ENCODE results near the gene STAP1. TPM values are rescaled to one million over a fixed set of nuclear protein-coding genes. Genes with fewer than 3 reads are reported as not detected.
"Not testable (repeated sequence)": the region's sequence is repeated elsewhere in the genome, so short reads cannot be mapped to it uniquely, and the experiment has no call there.

Gene STAP1
- total RNA-seq, 4 donors from 2014 or later = 0.42 to 0.44 TPM; not detected in 2

- TF ChIP-seq CTCF (IDR thresholded peaks at IDR 0.05) = no peak
- TF ChIP-seq EP300 (IDR thresholded peaks at IDR 0.05) = no peak
- TF ChIP-seq POLR2A (IDR thresholded peaks at IDR 0.05) = no peak
- no peak for DNase-seq (ENCODE audit: low spot score in 2 of 2)
These were observed 56.6 kb downstream of the STAP1 start for GRCh38 chr4:67615119-67615518.

GRCh38 chr4:67616478-67616877, 58.0 kb downstream of the STAP1 start:
- no peak for TF ChIP-seq EP300 (IDR thresholded peaks at IDR 0.05)
- no peak for TF ChIP-seq CTCF (IDR thresholded peaks at IDR 0.05)
- Histone ChIP-seq H3K4me1 (no peaks in the 10 kb centered on the region), H3K36me3 (peaks cover 0 to 73% (median 0%) of the 10 kb centered on the region in 3 donors), H3K27me3 (no peaks in the 10 kb centered on the region), H3K4me3 (no peak overlapping the region), H3K27ac (no peak overlapping the region), H3K9me3 (peaks cover 0 to 6% (median 2%) of the 10 kb centered on the region in 4 donors)
- 63 to 76% methylated on average over 1 of the region's 1 CpG for WGBS, 2 donors
- no peak for DNase-seq (ENCODE audit: low spot score in 2 of 2)

More at GRCh38 chr4:67615119-67615518, 56.6 kb downstream of the STAP1 start:
- no peaks in the 10 kb centered on the region for H3K4me1 ChIP-seq
- peaks cover 0 to 13% (median 2%) of the 10 kb centered on the region in 4 donors for H3K9me3 ChIP-seq
- 95 to 96% methylated on average over 5 of the region's 5 CpGs for WGBS, 2 donors
- no peak overlapping the region for H3K27ac ChIP-seq
- H3K27me3 ChIP-seq = no peaks in the 10 kb centered on the region
- peaks cover 0 to 60% (median 0%) of the 10 kb centered on the region in 3 donors for H3K36me3 ChIP-seq
- no peak overlapping the region for H3K4me3 ChIP-seq

- TF ChIP-seq POLR2A (IDR thresholded peaks at IDR 0.05) = no peak
- no peak for TF ChIP-seq EP300 (IDR thresholded peaks at IDR 0.05)
- no peak for TF ChIP-seq CTCF (IDR thresholded peaks at IDR 0.05)
- no peaks in the 10 kb centered on the region for H3K4me1 ChIP-seq
- no peaks in the 10 kb centered on the region for H3K9me3 ChIP-seq
- no peak overlapping the region for H3K4me3 ChIP-seq
- no peak for DNase-seq (ENCODE audit: low spot score in 2 of 2)
- H3K36me3 ChIP-seq = peaks cover 0 to 76% (median 0%) of the 10 kb centered on the region in 3 donors
- no peak overlapping the region for H3K27ac ChIP-seq
- no peaks in the 10 kb centered on the region for H3K27me3 ChIP-seq
- 66 to 69% methylated on average over 3 of the region's 3 CpGs for WGBS, 2 donors
These were observed 66.4 kb downstream of the STAP1 start for GRCh38 chr4:67624939-67625338.

- no peaks in the 10 kb centered on the region for H3K27me3 ChIP-seq
- peaks cover 0 to 75% (median 0%) of the 10 kb centered on the region in 3 donors for H3K36me3 ChIP-seq
- TF ChIP-seq POLR2A (IDR thresholded peaks at IDR 0.05) = no peak
- H3K27ac ChIP-seq = no peak overlapping the region
- no peak for DNase-seq (ENCODE audit: low spot score in 2 of 2)
- WGBS, 2 donors = 86 to 88% methylated on average over 3 of the region's 3 CpGs
- H3K4me3 ChIP-seq = no peak overlapping the region
- H3K4me1 ChIP-seq = no peaks in the 10 kb centered on the region
- no peaks in the 10 kb centered on the region for H3K9me3 ChIP-seq
These were observed 74.0 kb downstream of the STAP1 start for GRCh38 chr4:67632492-67632891.

- TF ChIP-seq CTCF (IDR thresholded peaks at IDR 0.05) (no peak), POLR2A (IDR thresholded peaks at IDR 0.05) (no peak), EP300 (IDR thresholded peaks at IDR 0.05) (no peak)
- no peaks in the 10 kb centered on the region for H3K4me1 ChIP-seq
- H3K4me3 ChIP-seq = no peak overlapping the region
- H3K27ac ChIP-seq = no peak overlapping the region
- 76 to 95% methylated on average over 2 of the region's 2 CpGs for WGBS, 2 donors
- H3K27me3 ChIP-seq = no peaks in the 10 kb centered on the region
- no peak for DNase-seq (ENCODE audit: low spot score in 2 of 2)
- H3K36me3 ChIP-seq = peaks cover 0 to 74% (median 0%) of the 10 kb centered on the region in 3 donors
- no peaks in the 10 kb centered on the region for H3K9me3 ChIP-seq
These were observed 76.2 kb downstream of the STAP1 start for GRCh38 chr4:67634741-67635140.

- TF ChIP-seq CTCF (IDR thresholded peaks at IDR 0.05) (no peak), EP300 (IDR thresholded peaks at IDR 0.05) (no peak), POLR2A (IDR thresholded peaks at IDR 0.05) (no peak)
- no peaks in the 10 kb centered on the region for H3K27me3 ChIP-seq
- H3K27ac ChIP-seq = no peak overlapping the region
- H3K36me3 ChIP-seq = peaks cover 0 to 71% (median 0%) of the 10 kb centered on the region in 3 donors
- no peak overlapping the region for H3K4me3 ChIP-seq
- H3K9me3 ChIP-seq = no peaks in the 10 kb centered on the region
- no peak for DNase-seq (ENCODE audit: low spot score in 2 of 2)
- WGBS, 2 donors = 57 to 69% methylated on average over 2 of the region's 2 CpGs
- H3K4me1 ChIP-seq = no peaks in the 10 kb centered on the region
These were observed 76.8 kb downstream of the STAP1 start for GRCh38 chr4:67635331-67635730.

GRCh38 chr4:67636978-67637377, 78.5 kb downstream of the STAP1 start:
- 95 to 97% methylated on average over 15 to 20 of the region's 30 CpGs for WGBS, 2 donors

More at GRCh38 chr4:67636978-67637377, 78.5 kb downstream of the STAP1 start:
- H3K27me3 ChIP-seq; H3K9me3 ChIP-seq; DNase-seq (ENCODE audit: low spot score in 2 of 2); H3K4me1 ChIP-seq; H3K27ac ChIP-seq; H3K4me3 ChIP-seq: not testable (repeated sequence)
- peaks cover 0 to 54% (median 0%) of the 10 kb centered on the region in 3 donors for H3K36me3 ChIP-seq
